Measurements from ENCODE around the gene AWAT2.

AWAT2 gene

GRCh38 chrX:69995362-69996112, 54.2 kb downstream of the AWAT2 start:
- no peak for DNase-seq

DNA sequence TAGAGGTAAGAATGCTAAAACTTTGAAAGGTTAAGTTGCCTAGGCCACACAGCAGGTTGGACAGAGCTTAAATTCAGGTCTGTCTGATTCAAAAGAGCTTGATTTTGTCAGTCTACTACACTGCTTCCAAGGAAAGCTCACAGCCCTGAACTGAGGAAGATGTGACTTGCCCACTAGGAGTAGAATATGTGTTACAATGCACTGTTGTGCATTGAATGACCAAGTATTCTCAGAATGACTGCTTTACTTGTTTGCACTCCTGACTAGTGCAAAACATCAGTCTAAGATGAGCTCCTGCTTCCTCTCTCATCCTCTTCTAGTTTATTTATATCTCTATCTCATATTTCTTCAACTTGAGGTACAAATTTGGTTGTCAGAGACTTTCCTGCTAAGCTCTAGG, 56.2 kb downstream of the AWAT2 start:
- DNase-seq, result no peak

- no peak for DNase-seq
Observed at GRCh38 chrX:69991685-69992084, 58.1 kb downstream of the AWAT2 start.
